SK-N-SH treated with all-trans-retinoic acid at 6 μM for 48 hours (cell line): Measurements from ENCODE around the gene SAMD10.

Source experiments
- ATAC-seq: fragments of 200-7000 bp; cut with Tn5 transposase; 3 replicates; pipeline ENCODE4 v1.9.1; 2020; ENCODE audit warnings: mild to moderate bottlenecking, moderate library complexity
- ARNTL ChIP-seq: fragments of 450-650 bp; formaldehyde crosslinking; IDR thresholded peaks from 2 replicates; pipeline ENCODE4 v1.5.0; 2020; ENCODE audit warnings: low read depth, mild to moderate bottlenecking, moderate library complexity, borderline replicate concordance
- BACH2 ChIP-seq: fragments of 250-450 bp; sonication (Bioruptor Pico); IDR thresholded peaks from 2 replicates; pipeline ENCODE4 v1.9.0; 2021; ENCODE audit warnings: mild to moderate bottlenecking, borderline replicate concordance
- CREB5 ChIP-seq: fragments of 250-450 bp; sonication (Bioruptor Pico); IDR thresholded peaks from 2 replicates; pipeline ENCODE4 v1.5.1; 2020; ENCODE audit warnings: low read depth, mild to moderate bottlenecking, moderate library complexity
- CSDC2 ChIP-seq: fragments of 250-450 bp; sonication (Bioruptor Pico); IDR thresholded peaks from 2 replicates; pipeline ENCODE4 v1.5.0; 2020; ENCODE audit warnings: mild to moderate bottlenecking, moderate library complexity
- CSRNP3 ChIP-seq: fragments of 250-450 bp; sonication (Bioruptor Pico); IDR thresholded peaks from 2 replicates; pipeline ENCODE4 v1.5.1; 2021; ENCODE audit warnings: mild to moderate bottlenecking, moderate library complexity
- GLIS3 ChIP-seq: fragments of 250-450 bp; sonication (Bioruptor Pico); IDR thresholded peaks from 2 replicates; pipeline ENCODE4 v1.5.0; 2020; ENCODE audit warnings: mild to moderate bottlenecking, moderate library complexity
- ISL1 ChIP-seq: fragments of 250-450 bp; sonication (Bioruptor Pico); IDR thresholded peaks from 2 replicates; pipeline ENCODE4 v2.1.2; 2022; ENCODE audit warnings: mild to moderate bottlenecking, moderate library complexity
- OSR1 ChIP-seq: fragments of 250-450 bp; sonication (Bioruptor Pico); IDR thresholded peaks from 2 replicates; pipeline ENCODE4 v1.8.0; 2022; ENCODE audit warnings: moderate library complexity, mild to moderate bottlenecking, inconsistent platforms
- PATZ1 ChIP-seq: fragments of 250-450 bp; sonication (Bioruptor Pico); IDR thresholded peaks from 2 replicates; pipeline ENCODE4 v1.8.0; 2020; ENCODE audit warnings: mild to moderate bottlenecking, moderate library complexity, borderline replicate concordance
- PPARA ChIP-seq: fragments of 250-450 bp; sonication (Bioruptor Pico); IDR thresholded peaks from 2 replicates; pipeline ENCODE4 v1.5.0; 2020; ENCODE audit warnings: mild to moderate bottlenecking, borderline replicate concordance
- RARB ChIP-seq: fragments of 250-450 bp; sonication (Bioruptor Pico); IDR thresholded peaks from 2 replicates; pipeline ENCODE4 v1.8.0; 2021; ENCODE audit warnings: mild to moderate bottlenecking, moderate library complexity
- TCF4 ChIP-seq: fragments of 250-450 bp; sonication (Bioruptor Pico); IDR thresholded peaks from 2 replicates; pipeline ENCODE4 v1.8.0; 2021; ENCODE audit warnings: mild to moderate bottlenecking, moderate library complexity, borderline replicate concordance
- TOX ChIP-seq: fragments of 250-450 bp; sonication (Bioruptor Pico); IDR thresholded peaks from 2 replicates; pipeline ENCODE4 v1.8.0; 2021; ENCODE audit warnings: mild to moderate bottlenecking, moderate library complexity, borderline replicate concordance
- TSHZ2 ChIP-seq: fragments of 250-450 bp; sonication (Bioruptor Pico); IDR thresholded peaks from 2 replicates; pipeline ENCODE4 v1.5.0; 2020; ENCODE audit warnings: mild to moderate bottlenecking, moderate library complexity
- ZC3H10 ChIP-seq: fragments of 250-450 bp; sonication (Bioruptor Pico); IDR thresholded peaks from 2 replicates; pipeline ENCODE4 v1.5.1; 2021; ENCODE audit warnings: mild to moderate bottlenecking, moderate library complexity
- ZFP3 ChIP-seq: fragments of 250-450 bp; sonication (Bioruptor Pico); IDR thresholded peaks from 2 replicates; pipeline ENCODE4 v1.5.0; 2020; ENCODE audit warnings: mild to moderate bottlenecking, moderate library complexity
- ZFP30 ChIP-seq: fragments of 450-650 bp; formaldehyde crosslinking; IDR thresholded peaks from 2 replicates; pipeline ENCODE4 v1.5.0; 2022; ENCODE audit warnings: mild to moderate bottlenecking, moderate library complexity
- ZNF565 ChIP-seq: fragments of 450-650 bp; formaldehyde crosslinking; conservative IDR thresholded peaks from 2 replicates; pipeline ENCODE4 v1.5.0; 2020; ENCODE audit warnings: low read depth, mild to moderate bottlenecking, moderate library complexity
- ZNF70 ChIP-seq: fragments of 450-650 bp; formaldehyde crosslinking; IDR thresholded peaks from 2 replicates; pipeline ENCODE4 v1.5.0; 2020; ENCODE audit warnings: mild to moderate bottlenecking, moderate library complexity
- ZNF8 ChIP-seq: fragments of 450-650 bp; formaldehyde crosslinking; IDR thresholded peaks from 2 replicates; pipeline ENCODE4 v1.5.0; 2020; ENCODE audit warnings: mild to moderate bottlenecking, moderate library complexity

SAMD10 gene

GRCh38 chr20:63958471-63958870 lies 21.0 kb downstream of the SAMD10 start:
- TF ChIP-seq GLIS3 (CRISPR knock-in tag) = no peak
- TF ChIP-seq ZFP30 (CRISPR knock-in tag) = no peak
- TF ChIP-seq ZNF565 (CRISPR knock-in tag) = no peak
- TF ChIP-seq CSRNP3 (CRISPR knock-in tag) = no peak
- no peak for TF ChIP-seq TCF4 (CRISPR knock-in tag)
- no peak for TF ChIP-seq RARB (CRISPR knock-in tag)
- TF ChIP-seq ARNTL (CRISPR knock-in tag) = no peak
- TF ChIP-seq ZNF70 (CRISPR knock-in tag) = no peak
- TF ChIP-seq TSHZ2 (CRISPR knock-in tag) = no peak
- no peak for TF ChIP-seq PATZ1
- TF ChIP-seq CSDC2 (CRISPR knock-in tag) = no peak
- no peak for TF ChIP-seq ZFP3
- TF ChIP-seq ZC3H10 (CRISPR knock-in tag) = no peak
- no peak for TF ChIP-seq CREB5 (CRISPR knock-in tag)
- TF ChIP-seq TOX (CRISPR knock-in tag) = no peak
- TF ChIP-seq ZNF8 (CRISPR knock-in tag) = no peak
- TF ChIP-seq, all 23 proteins: peak for 0
- no peak for ATAC-seq

GRCh38 chr20:63957690-63958441 lies 21.6 kb downstream of the SAMD10 start:
- ATAC-seq = no peak
- no peak for TF ChIP-seq OSR1 (CRISPR knock-in tag)
- no peak for TF ChIP-seq GLIS3 (CRISPR knock-in tag)
- TF ChIP-seq TCF4 (CRISPR knock-in tag) = no peak
- no peak for TF ChIP-seq PPARA
- TF ChIP-seq TOX (CRISPR knock-in tag) = no peak
- no peak for TF ChIP-seq ZNF70 (CRISPR knock-in tag)
- no peak for TF ChIP-seq ZNF8 (CRISPR knock-in tag)
- TF ChIP-seq ISL1 (CRISPR knock-in tag) = no peak
- no peak for TF ChIP-seq BACH2
- no peak for TF ChIP-seq PATZ1
- no peak for TF ChIP-seq CREB5 (CRISPR knock-in tag)
- no peak for TF ChIP-seq TSHZ2 (CRISPR knock-in tag)
- TF ChIP-seq ZFP30 (CRISPR knock-in tag) = no peak
- no peak for TF ChIP-seq CSDC2 (CRISPR knock-in tag)
